Measurements from ENCODE around the gene LHX6.

Gene LHX6

DNA sequence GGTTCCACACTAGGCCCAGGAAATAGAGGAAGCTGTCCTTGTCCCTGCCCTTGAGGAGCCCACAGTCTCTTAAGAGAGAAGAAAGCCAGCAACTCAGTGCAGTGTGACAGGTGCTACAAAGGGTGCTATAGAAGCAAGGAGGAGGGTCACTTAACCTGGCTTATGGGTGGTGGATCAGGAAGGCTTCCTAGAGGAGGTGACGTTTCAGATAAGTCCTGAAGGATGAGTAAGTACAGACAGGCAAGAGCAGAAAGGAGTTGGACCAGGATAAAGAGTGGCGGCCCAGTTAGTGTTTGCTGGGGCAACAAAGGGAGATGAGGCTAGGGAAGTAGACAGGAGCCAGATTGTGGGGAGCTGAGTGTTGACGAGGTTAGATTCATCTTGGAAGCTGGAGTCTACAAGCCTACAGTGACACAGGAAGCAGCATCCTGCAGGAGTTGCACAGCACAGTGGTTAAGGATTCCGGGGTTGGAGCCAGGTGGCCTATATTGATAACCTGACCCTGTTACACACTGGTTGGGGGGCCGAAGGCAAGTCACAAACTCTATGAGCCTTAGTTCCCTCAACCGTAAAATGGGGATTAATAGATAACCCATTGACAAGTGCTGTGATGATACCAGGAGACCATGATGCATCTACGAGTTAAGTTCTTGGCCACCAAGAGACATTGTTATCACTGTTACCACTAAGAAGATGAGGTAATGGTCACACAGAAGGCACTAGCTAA, 5.4 kb upstream of the LHX6 start:
- H3K36me3 ChIP-seq (ENCODE audit: control insufficient read depth, insufficient read depth, low read length), result no peaks in the 10 kb centered on the region

GRCh38 chr9:122232796-122233306, 4.1 kb upstream of the LHX6 start:
- H3K4me3 ChIP-seq (ENCODE audit: low read depth, low read length), result no peak overlapping the region
- H3K4me1 ChIP-seq (ENCODE audit: control insufficient read depth, insufficient read depth, low read length), result no peaks in the 10 kb centered on the region
- H3K9ac ChIP-seq (ENCODE audit: low read length), result no peak overlapping the region
- no peaks in the 10 kb centered on the region for H3K9me3 ChIP-seq (ENCODE audit: control insufficient read depth, insufficient read depth, low read depth, low read length)
- no peak overlapping the region for H3K27ac ChIP-seq (ENCODE audit: low read depth, low read length)
- H3K36me3 ChIP-seq (ENCODE audit: control insufficient read depth, insufficient read depth, low read length), result no peaks in the 10 kb centered on the region
- H3K27me3 ChIP-seq (ENCODE audit: control insufficient read depth, insufficient read depth, low read length), result peaks cover 65% of the 10 kb centered on the region

More for the DNA sequence above, 5.4 kb upstream of the LHX6 start:
- Histone ChIP-seq H3K9me3 (ENCODE audit: control insufficient read depth, insufficient read depth, low read depth, low read length) (no peaks in the 10 kb centered on the region), H3K27ac (ENCODE audit: low read depth, low read length) (no peak overlapping the region), H3K4me3 (ENCODE audit: low read depth, low read length) (no peak overlapping the region), H3K9ac (ENCODE audit: low read length) (no peak overlapping the region), H3K27me3 (ENCODE audit: control insufficient read depth, insufficient read depth, low read length) (peaks cover 51% of the 10 kb centered on the region), H3K4me1 (ENCODE audit: control insufficient read depth, insufficient read depth, low read length) (no peaks in the 10 kb centered on the region)

DNA sequence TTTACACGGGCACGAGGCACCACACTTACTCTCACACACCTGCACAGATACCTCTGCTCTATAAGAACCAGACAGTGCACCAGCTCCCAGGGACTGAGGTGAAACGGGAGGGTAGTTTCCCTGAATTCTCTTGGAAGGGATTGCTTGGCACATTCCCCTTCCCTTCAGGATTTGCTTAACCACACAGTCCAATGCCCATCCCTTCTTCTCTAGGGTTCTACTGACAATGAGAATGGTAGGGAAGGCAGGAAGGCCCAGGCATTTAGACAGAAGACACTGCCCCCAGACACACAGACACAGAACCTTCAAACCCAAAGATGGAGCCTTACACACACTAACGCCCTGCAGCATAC, 704 bp upstream of the LHX6 start:
- no peak overlapping the region for H3K27ac ChIP-seq (ENCODE audit: low read depth, low read length)
- no peaks in the 10 kb centered on the region for H3K36me3 ChIP-seq (ENCODE audit: control insufficient read depth, insufficient read depth, low read length)
- H3K9me3 ChIP-seq (ENCODE audit: control insufficient read depth, insufficient read depth, low read depth, low read length), result no peaks in the 10 kb centered on the region
- peaks cover 11% of the 10 kb centered on the region; the same call in 1 of the 2 replicates for H3K4me1 ChIP-seq (ENCODE audit: control insufficient read depth, insufficient read depth, low read length)
- no peak overlapping the region for H3K9ac ChIP-seq (ENCODE audit: low read length)
- no peak overlapping the region for H3K4me3 ChIP-seq (ENCODE audit: low read depth, low read length)
- peaks cover 95% of the 10 kb centered on the region for H3K27me3 ChIP-seq (ENCODE audit: control insufficient read depth, insufficient read depth, low read length)

DNA sequence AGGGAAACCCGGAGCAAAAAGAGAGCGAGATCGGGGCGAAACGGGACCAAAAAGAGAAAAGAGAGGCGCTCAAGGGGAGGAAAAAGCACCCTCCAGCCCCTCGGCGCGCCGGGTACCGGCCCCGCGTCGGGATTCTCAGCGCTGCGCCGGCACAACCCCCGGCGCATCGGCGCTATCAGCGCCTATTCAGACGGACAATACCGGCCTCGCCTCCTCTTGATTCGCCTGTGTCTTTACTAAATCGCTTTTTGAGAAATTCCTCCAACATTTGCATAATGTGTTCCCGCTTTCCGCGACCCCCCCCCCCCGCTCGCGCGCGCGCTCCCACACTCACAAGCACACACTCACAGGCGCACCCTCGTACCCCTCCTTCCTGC, 578 bp downstream of the LHX6 start:
- H3K36me3 ChIP-seq (ENCODE audit: control insufficient read depth, insufficient read depth, low read length), result no peaks in the 10 kb centered on the region
- peaks cover 11% of the 10 kb centered on the region; the same call in 1 of the 2 replicates for H3K4me1 ChIP-seq (ENCODE audit: control insufficient read depth, insufficient read depth, low read length)
- H3K27ac ChIP-seq (ENCODE audit: low read depth, low read length), result no peak overlapping the region
- H3K9me3 ChIP-seq (ENCODE audit: control insufficient read depth, insufficient read depth, low read depth, low read length), result no peaks in the 10 kb centered on the region
- H3K27me3 ChIP-seq (ENCODE audit: control insufficient read depth, insufficient read depth, low read length), result peaks cover 99% of the 10 kb centered on the region
- peak overlapping the region; percentile 58 for H3K4me3 ChIP-seq (ENCODE audit: low read depth, low read length)
- H3K9ac ChIP-seq (ENCODE audit: low read length), result no peak overlapping the region

- peaks cover 11% of the 10 kb centered on the region; the same call in 1 of the 2 replicates for H3K4me1 ChIP-seq (ENCODE audit: control insufficient read depth, insufficient read depth, low read length)
- no peak overlapping the region for H3K9ac ChIP-seq (ENCODE audit: low read length)
- H3K27ac ChIP-seq (ENCODE audit: low read depth, low read length), result no peak overlapping the region
- H3K36me3 ChIP-seq (ENCODE audit: control insufficient read depth, insufficient read depth, low read length), result no peaks in the 10 kb centered on the region
- peak overlapping the region; percentile 50 for H3K4me3 ChIP-seq (ENCODE audit: low read depth, low read length)
- H3K9me3 ChIP-seq (ENCODE audit: control insufficient read depth, insufficient read depth, low read depth, low read length), result no peaks in the 10 kb centered on the region
- H3K27me3 ChIP-seq (ENCODE audit: control insufficient read depth, insufficient read depth, low read length), result peaks cover 100% of the 10 kb centered on the region
Observed at GRCh38 chr9:122227575-122227900, 1.2 kb downstream of the LHX6 start.

DNA sequence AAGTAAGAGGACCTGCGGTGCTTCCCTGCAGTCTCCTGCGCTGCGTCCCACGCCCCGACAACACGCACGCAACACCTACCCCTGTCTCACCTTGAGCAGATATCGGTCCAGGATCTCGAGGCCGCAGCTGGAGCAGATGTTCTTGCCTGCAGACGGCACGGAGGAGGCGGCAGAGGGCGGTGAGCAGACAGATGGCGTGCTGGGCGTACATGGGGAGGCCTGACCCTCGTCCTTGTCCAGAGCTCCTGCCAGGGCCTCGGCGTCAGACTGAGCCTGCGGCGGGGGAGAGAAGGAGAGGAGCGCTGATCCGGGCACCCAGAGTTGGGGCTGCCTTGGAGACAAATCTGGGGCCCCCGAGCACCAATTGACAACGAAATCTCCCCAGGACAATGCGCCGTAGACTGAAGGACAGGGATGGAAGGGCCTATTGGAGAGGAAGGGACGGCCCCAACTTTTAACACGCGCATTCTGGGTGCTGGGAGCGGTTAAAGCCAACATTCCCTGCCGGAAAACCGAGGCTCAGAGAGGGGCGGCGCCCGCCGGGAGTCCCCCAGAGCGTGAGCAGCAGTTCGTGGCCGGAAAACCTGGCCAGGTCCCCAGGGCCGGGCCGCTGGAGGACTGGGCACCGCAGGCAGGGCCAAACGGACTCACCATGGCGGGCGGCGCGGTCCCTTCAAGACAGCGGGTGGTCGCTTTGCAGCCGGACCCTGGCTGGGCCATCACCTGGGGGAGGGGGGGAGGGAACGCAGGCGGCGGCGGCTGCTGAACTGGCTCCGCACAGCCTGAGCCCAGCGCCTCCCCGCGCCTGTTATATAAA, 1.8 kb downstream of the LHX6 start:
- Histone ChIP-seq H3K4me1 (ENCODE audit: control insufficient read depth, insufficient read depth, low read length) (peaks cover 13% of the 10 kb centered on the region; the same call in 1 of the 2 replicates), H3K4me3 (ENCODE audit: low read depth, low read length) (peak overlapping the region; percentile 50), H3K36me3 (ENCODE audit: control insufficient read depth, insufficient read depth, low read length) (no peaks in the 10 kb centered on the region), H3K9me3 (ENCODE audit: control insufficient read depth, insufficient read depth, low read depth, low read length) (no peaks in the 10 kb centered on the region), H3K27me3 (ENCODE audit: control insufficient read depth, insufficient read depth, low read length) (peaks cover 100% of the 10 kb centered on the region), H3K9ac (ENCODE audit: low read length) (peak overlapping the region; percentile 30), H3K27ac (ENCODE audit: low read depth, low read length) (no peak overlapping the region)

GRCh38 chr9:122226142-122226757, 2.5 kb downstream of the LHX6 start:
- H3K27ac ChIP-seq (ENCODE audit: low read depth, low read length), result no peak overlapping the region
- peaks cover 100% of the 10 kb centered on the region for H3K27me3 ChIP-seq (ENCODE audit: control insufficient read depth, insufficient read depth, low read length)
- no peak overlapping the region for H3K9ac ChIP-seq (ENCODE audit: low read length)
- no peaks in the 10 kb centered on the region for H3K36me3 ChIP-seq (ENCODE audit: control insufficient read depth, insufficient read depth, low read length)
- peaks cover 20% of the 10 kb centered on the region; the same call in 1 of the 2 replicates for H3K4me1 ChIP-seq (ENCODE audit: control insufficient read depth, insufficient read depth, low read length)
- H3K4me3 ChIP-seq (ENCODE audit: low read depth, low read length), result peak overlapping the region; percentile 50
- H3K9me3 ChIP-seq (ENCODE audit: control insufficient read depth, insufficient read depth, low read depth, low read length), result no peaks in the 10 kb centered on the region

- no peak overlapping the region for H3K4me3 ChIP-seq (ENCODE audit: low read depth, low read length)
- peaks cover 100% of the 10 kb centered on the region for H3K27me3 ChIP-seq (ENCODE audit: control insufficient read depth, insufficient read depth, low read length)
- no peak overlapping the region for H3K9ac ChIP-seq (ENCODE audit: low read length)
- H3K9me3 ChIP-seq (ENCODE audit: control insufficient read depth, insufficient read depth, low read depth, low read length), result no peaks in the 10 kb centered on the region
- H3K36me3 ChIP-seq (ENCODE audit: control insufficient read depth, insufficient read depth, low read length), result no peaks in the 10 kb centered on the region
- peaks cover 25% of the 10 kb centered on the region for H3K4me1 ChIP-seq (ENCODE audit: control insufficient read depth, insufficient read depth, low read length)
- no peak overlapping the region for H3K27ac ChIP-seq (ENCODE audit: low read depth, low read length)
Observed at GRCh38 chr9:122225312-122226141, 3.2 kb downstream of the LHX6 start.

DNA sequence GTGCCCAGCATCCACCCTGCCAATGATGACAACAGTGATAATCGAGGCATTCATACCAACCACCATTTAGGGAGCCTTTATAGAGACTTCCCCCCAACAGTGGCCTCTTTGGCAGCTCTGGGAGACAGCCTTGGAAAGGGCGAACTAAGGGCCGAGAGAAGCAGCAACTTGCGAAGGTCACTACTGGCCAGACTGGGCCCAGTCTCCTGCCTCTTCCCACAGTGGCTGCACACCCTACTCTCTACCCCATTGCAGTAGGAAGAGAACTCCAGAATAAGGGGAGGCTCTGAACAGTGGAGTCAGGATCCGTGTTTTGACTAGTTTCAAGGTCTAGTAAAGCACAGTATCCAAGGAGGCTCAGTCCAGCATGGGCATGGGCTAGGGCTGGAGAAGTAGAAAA, 5.3 kb downstream of the LHX6 start:
- no peaks in the 10 kb centered on the region for H3K9me3 ChIP-seq (ENCODE audit: control insufficient read depth, insufficient read depth, low read depth, low read length)
- no peaks in the 10 kb centered on the region for H3K36me3 ChIP-seq (ENCODE audit: control insufficient read depth, insufficient read depth, low read length)
- no peak overlapping the region for H3K27ac ChIP-seq (ENCODE audit: low read depth, low read length)
- no peak overlapping the region for H3K9ac ChIP-seq (ENCODE audit: low read length)
- no peak overlapping the region for H3K4me3 ChIP-seq (ENCODE audit: low read depth, low read length)
- H3K27me3 ChIP-seq (ENCODE audit: control insufficient read depth, insufficient read depth, low read length), result peaks cover 100% of the 10 kb centered on the region
- H3K4me1 ChIP-seq (ENCODE audit: control insufficient read depth, insufficient read depth, low read length), result peaks cover 46% of the 10 kb centered on the region

- Histone ChIP-seq H3K27ac (ENCODE audit: low read depth, low read length) (no peak overlapping the region), H3K4me1 (ENCODE audit: control insufficient read depth, insufficient read depth, low read length) (peaks cover 48% of the 10 kb centered on the region), H3K9me3 (ENCODE audit: control insufficient read depth, insufficient read depth, low read depth, low read length) (no peaks in the 10 kb centered on the region), H3K27me3 (ENCODE audit: control insufficient read depth, insufficient read depth, low read length) (peaks cover 100% of the 10 kb centered on the region), H3K4me3 (ENCODE audit: low read depth, low read length) (no peak overlapping the region), H3K9ac (ENCODE audit: low read length) (no peak overlapping the region), H3K36me3 (ENCODE audit: control insufficient read depth, insufficient read depth, low read length) (no peaks in the 10 kb centered on the region)
Observed at GRCh38 chr9:122222791-122223190, 6.0 kb downstream of the LHX6 start.
